HEK293 (cell line): ENCODE data around the gene ZNF652.
A peak's percentile ranks its signal among the peaks of the same experiment; 100 is the strongest.

ENCODE experiments used
- CTCF ChIA-PET: fragments of 350-600 bp; formaldehyde crosslinking; extraction: SDS; loops from one replicate; lab custom pipeline; 2021; ENCODE audit warnings: antibody characterized with exemption; lab: Yijun Ruan, JAX
- POLR2A ChIA-PET: fragments of 300-600 bp; formaldehyde crosslinking; extraction: SDS; loops from one replicate; lab custom pipeline; 2020; ENCODE audit warnings: antibody characterized with exemption, inconsistent platforms; lab: Yijun Ruan, JAX
- H3K27ac ChIP-seq: fragments of 200-500 bp; sonication (Bioruptor generic); 2 replicates; pipeline ENCODE4 v1.5.1; 2014; ENCODE audit warnings: low read depth, low read length, control low read depth, inconsistent platforms; ENCODE audit errors: extremely low read depth
- H3K36me3 ChIP-seq, 2 experiments: fragments of 200-500 bp in 1 of 2; sonication (Bioruptor generic) in 1 of 2; 1 replicate in 1 of 2; 2 replicates in 1 of 2; pipeline ENCODE4 v1.5.1; 2014 to 2017; ENCODE audit warnings: inconsistent platforms in 2 of 2, low read length in 2 of 2; ENCODE audit not compliant: control insufficient read depth in 2 of 2, insufficient read depth in 1 of 2
- H3K4me1 ChIP-seq: fragments of 200-500 bp; sonication (Bioruptor generic); 2 replicates; pipeline ENCODE4 v1.5.1; 2014; ENCODE audit warnings: mild to moderate bottlenecking, low read length, inconsistent platforms; ENCODE audit not compliant: control insufficient read depth, insufficient read depth
- H3K4me3 ChIP-seq: 2 replicates; pipeline ENCODE4 v1.5.1; 2011; ENCODE audit warnings: low read depth, mild to moderate bottlenecking, control low read depth, low read length, moderate library complexity
- H3K9me3 ChIP-seq: fragments of 200-500 bp; sonication (Bioruptor generic); 2 replicates; pipeline ENCODE4 v1.5.1; 2014; ENCODE audit warnings: low read depth, low read length, inconsistent platforms; ENCODE audit not compliant: control insufficient read depth, insufficient read depth
- EGR2 ChIP-seq: fragments of 450-650 bp; formaldehyde crosslinking; IDR thresholded peaks from 2 replicates; pipeline ENCODE4 v1.5.1; 2016; ENCODE audit warnings: low read depth, missing biosample characterization, missing genetic modification characterization
- HOXC10 ChIP-seq: sonication (generic); formaldehyde crosslinking; IDR thresholded peaks from 2 replicates; pipeline ENCODE4 v1.8.1; 2023; ENCODE audit warnings: mild to moderate bottlenecking, missing genetic modification reagents
- PRDM10 ChIP-seq: fragments of 450-650 bp; formaldehyde crosslinking; IDR thresholded peaks from 2 replicates; pipeline ENCODE4 v1.5.1; 2016; ENCODE audit warnings: missing biosample characterization, missing genetic modification characterization
- SP3 ChIP-seq: fragments of 450-650 bp; formaldehyde crosslinking; IDR thresholded peaks from 2 replicates; pipeline ENCODE4 v1.5.1; 2016; ENCODE audit warnings: missing biosample characterization, missing genetic modification characterization
- ZBTB17 ChIP-seq: fragments of 450-650 bp; formaldehyde crosslinking; IDR thresholded peaks from 2 replicates; pipeline ENCODE4 v1.5.1; 2016; ENCODE audit warnings: missing biosample characterization, missing genetic modification characterization
- ZBTB26 ChIP-seq: fragments of 450-650 bp; formaldehyde crosslinking; optimal IDR thresholded peaks from 2 replicates; pipeline ENCODE3; 2016; ENCODE audit warnings: missing biosample characterization, mild to moderate bottlenecking, missing genetic modification characterization
- ZFP37 ChIP-seq: fragments of 450-650 bp; formaldehyde crosslinking; IDR thresholded peaks from 2 replicates; pipeline ENCODE4 v1.5.1; 2016; ENCODE audit warnings: missing biosample characterization, missing genetic modification characterization
- ZNF133 ChIP-seq: fragments of 450-650 bp; formaldehyde crosslinking; IDR thresholded peaks from 2 replicates; pipeline ENCODE4 v1.5.1; 2016; ENCODE audit warnings: missing biosample characterization, missing genetic modification characterization
- ZNF148 ChIP-seq: fragments of 450-650 bp; formaldehyde crosslinking; IDR thresholded peaks from 2 replicates; pipeline ENCODE4 v1.5.0; 2017; ENCODE audit warnings: missing biosample characterization, missing genetic modification characterization, borderline replicate concordance
- ZNF157 ChIP-seq: fragments of 450-650 bp; formaldehyde crosslinking; IDR thresholded peaks from 2 replicates; pipeline ENCODE4 v1.5.1; 2016; ENCODE audit warnings: missing biosample characterization, missing genetic modification characterization
- ZNF19 ChIP-seq: fragments of 450-650 bp; formaldehyde crosslinking; IDR thresholded peaks from 2 replicates; pipeline ENCODE4; 2016; ENCODE audit warnings: missing biosample characterization, missing genetic modification characterization, low read depth
- ZNF362 ChIP-seq: fragments of 450-650 bp; formaldehyde crosslinking; IDR thresholded peaks from 2 replicates; pipeline ENCODE4 v1.5.1; 2016; ENCODE audit warnings: missing biosample characterization, missing genetic modification characterization
- ZNF600 ChIP-seq: fragments of 450-650 bp; formaldehyde crosslinking; IDR thresholded peaks from 2 replicates; pipeline ENCODE4 v1.5.1; 2016; ENCODE audit warnings: missing biosample characterization, missing genetic modification characterization
- ZNF670 ChIP-seq: fragments of 450-650 bp; formaldehyde crosslinking; IDR thresholded peaks from 2 replicates; pipeline ENCODE4 v1.5.1; 2016; ENCODE audit warnings: missing biosample characterization, missing genetic modification characterization, low read depth
- ZNF704 ChIP-seq: fragments of 450-650 bp; formaldehyde crosslinking; IDR thresholded peaks from 2 replicates; pipeline ENCODE4 v1.5.1; 2016; ENCODE audit warnings: missing biosample characterization, missing genetic modification characterization
- ZNF707 ChIP-seq: fragments of 450-650 bp; formaldehyde crosslinking; IDR thresholded peaks from 2 replicates; pipeline ENCODE4 v1.5.1; 2016; ENCODE audit warnings: missing biosample characterization, missing genetic modification characterization
- ZNF777 ChIP-seq: fragments of 450-650 bp; formaldehyde crosslinking; IDR thresholded peaks from 2 replicates; pipeline ENCODE4 v1.5.1; 2017; ENCODE audit warnings: missing biosample characterization, missing genetic modification characterization, borderline replicate concordance

The ZNF652 gene

GRCh38 chr17:49342575-49342936 lies 19.5 kb downstream of the ZNF652 start:
- TF ChIP-seq ZNF148 (tag by site-specific recombination) (no peak), PRDM10 (tag by site-specific recombination) (peak; percentile 70)
- TF ChIP-seq, all 188 proteins: peak for 1
- Histone ChIP-seq H3K4me3 (no peak overlapping the region), H3K9me3 (no peaks in the 10 kb centered on the region), H3K36me3 (no peaks in the 10 kb centered on the region; a peak in 1 of 3 replicates), H3K4me1 (peaks cover 17% of the 10 kb centered on the region), H3K27ac (peak overlapping the region; percentile 17; the same call in 1 of the 2 replicates)
- CTCF ChIA-PET, result interaction anchor here (0.6 to 1.4 kb wide), 6 partner anchors 13 to 853 kb away, joined by 3 to 7 read pairs (median 3); no protein-coding TSS in a partner anchor
- POLR2A ChIA-PET, result no interaction called here

- H3K27ac ChIP-seq, result no peak overlapping the region
- ChIA-PET CTCF (interaction anchor here (0.8 to 1.8 kb wide), 3 partner anchors 12 to 25 kb away, joined by 3 to 8 read pairs (median 4); no protein-coding TSS in a partner anchor), POLR2A (no interaction called here)
- H3K9me3 ChIP-seq, result no peaks in the 10 kb centered on the region
- H3K4me3 ChIP-seq, result no peak overlapping the region
- TF ChIP-seq ZBTB26 (tag by site-specific recombination), result no peak
- no peak for TF ChIP-seq EGR2 (tag by site-specific recombination)
- no peak for TF ChIP-seq ZNF19
- no peak for TF ChIP-seq ZNF670 (tag by site-specific recombination)
- TF ChIP-seq ZBTB17 (tag by site-specific recombination), result 0 out of 2 replicates have a peak, but pooled peaks have one; percentile 17
- TF ChIP-seq ZFP37 (tag by site-specific recombination), result no peak
- peak; percentile 64; the same call in 1 of the 2 replicates for TF ChIP-seq ZNF362 (tag by site-specific recombination)
- TF ChIP-seq ZNF600 (tag by site-specific recombination), result no peak
- H3K36me3 ChIP-seq, result no peaks in the 10 kb centered on the region
- H3K4me1 ChIP-seq, result peaks cover 19% of the 10 kb centered on the region
Observed at GRCh38 chr17:49341356-49341755, 20.7 kb downstream of the ZNF652 start.

GRCh38 chr17:49339354-49339753 lies 22.7 kb downstream of the ZNF652 start:
- ChIA-PET POLR2A (no interaction called here), CTCF (interaction anchor here (0.8 to 3.2 kb wide), 4 partner anchors 23 to 217 kb away, joined by 3 to 17 read pairs (median 6); no protein-coding TSS in a partner anchor)
- H3K9me3 ChIP-seq, result no peaks in the 10 kb centered on the region
- TF ChIP-seq SP3 (tag by site-specific recombination), result no peak
- no peak for TF ChIP-seq ZNF133 (tag by site-specific recombination)
- TF ChIP-seq ZNF707 (tag by site-specific recombination), result no peak
- TF ChIP-seq ZNF157, result no peak
- no peak for TF ChIP-seq ZBTB26 (tag by site-specific recombination)
- TF ChIP-seq HOXC10 (CRISPR knock-in tag), result no peak
- TF ChIP-seq ZNF777 (tag by site-specific recombination), result no peak
- TF ChIP-seq ZNF704 (tag by site-specific recombination), result no peak
- TF ChIP-seq ZNF600 (tag by site-specific recombination), result peak; percentile 36; the same call in 1 of the 2 replicates
- 0 out of 2 replicates have a peak, but pooled peaks have one; percentile 10 for TF ChIP-seq ZNF362 (tag by site-specific recombination)
- H3K36me3 ChIP-seq, result no peaks in the 10 kb centered on the region
- H3K4me3 ChIP-seq, result no peak overlapping the region
- peaks cover 22% of the 10 kb centered on the region for H3K4me1 ChIP-seq
- no peak overlapping the region for H3K27ac ChIP-seq
